HAP-1 (cell line): ENCODE results near the gene CDK5RAP3.
"Not testable (repeated sequence)": the region's sequence is repeated elsewhere in the genome, so short reads cannot be mapped to it uniquely, and the experiment has no call there.

ENCODE experiments used
- DNase-seq, 2 experiments: peaks; one replicate each; pipeline ENCODE4 v3.0.0-alpha.2; 2016 to 2020; ENCODE audit warnings: low spot score in 2 of 2
- H3K27me3 ChIP-seq: fragments of 250-450 bp; sonication (Bioruptor Pico); 2 replicates; pipeline ENCODE4 v1.5.1; 2020; ENCODE audit warnings: low read depth, mild to moderate bottlenecking, moderate library complexity
- H3K36me3 ChIP-seq: fragments of 250-450 bp; sonication (Bioruptor Pico); replicated peaks from 2 replicates; pipeline ENCODE4 v1.5.1; 2020; ENCODE audit warnings: mild to moderate bottlenecking
- H3K4me1 ChIP-seq: fragments of 250-450 bp; sonication (Bioruptor Pico); 2 replicates; pipeline ENCODE4 v1.5.1; 2020; ENCODE audit warnings: mild to moderate bottlenecking
- H3K4me3 ChIP-seq: fragments of 250-450 bp; sonication (Bioruptor Pico); 2 replicates; pipeline ENCODE4 v1.5.1; 2020; ENCODE audit warnings: mild to moderate bottlenecking, moderate library complexity
- H3K9me3 ChIP-seq: fragments of 250-450 bp; sonication (Bioruptor Pico); 2 replicates; pipeline ENCODE4 v1.5.1; 2020; ENCODE audit warnings: mild to moderate bottlenecking, moderate library complexity
- in situ Hi-C: fragments of 300-500 bp; cut with MboI; formaldehyde crosslinking; loops from 3 replicates; pipeline ENCODE4 v1.14.3; 2020; ENCODE audit warnings: low sequenced_read_pairs, inconsistent platforms, mixed read lengths

CDK5RAP3 gene

GRCh38 chr17:47970725-47971499 is at the start of gene CDK5RAP3:
Gene CDK5RAP3 (plus strand): TSS chr17:47971113. CDS start chr17:47971147, 34 bp downstream.
- peak; percentile 98 to 100 for DNase-seq
- in situ Hi-C loops, result no loop called here

GRCh38 chr17:47924785-47925677 is 45.9 kb upstream of the CDK5RAP3 start:
- H3K9me3 ChIP-seq, result no peaks in the 10 kb centered on the region
- H3K4me1 ChIP-seq, result no peaks in the 10 kb centered on the region
- H3K4me3 ChIP-seq, result no peak overlapping the region
- in situ Hi-C loops, result no loop called here
- H3K27me3 ChIP-seq, result no peaks in the 10 kb centered on the region
- no peak for DNase-seq
- peaks cover 25% of the 10 kb centered on the region for H3K36me3 ChIP-seq

More at GRCh38 chr17:47970725-47971499, at the start of gene CDK5RAP3:
- peaks cover 29% of the 10 kb centered on the region for H3K36me3 ChIP-seq
- H3K9me3 ChIP-seq, result no peaks in the 10 kb centered on the region
- H3K27me3 ChIP-seq, result no peaks in the 10 kb centered on the region
- H3K4me1 ChIP-seq, result peaks cover 6% of the 10 kb centered on the region
- H3K4me3 ChIP-seq, result peak within 1 kb of the TSS; percentile 56

GRCh38 chr17:47925678-47925988 is 45.3 kb upstream of the CDK5RAP3 start:
- in situ Hi-C loops, result no loop called here
- Histone ChIP-seq H3K9me3 (no peaks in the 10 kb centered on the region), H3K36me3 (peaks cover 25% of the 10 kb centered on the region)

GRCh38 chr17:47927821-47928400 is 43.0 kb upstream of the CDK5RAP3 start:
- no peak overlapping the region for H3K4me3 ChIP-seq
- no peak for DNase-seq
- no peaks in the 10 kb centered on the region for H3K27me3 ChIP-seq
- H3K36me3 ChIP-seq, result peaks cover 24% of the 10 kb centered on the region
- no peaks in the 10 kb centered on the region for H3K4me1 ChIP-seq
- in situ Hi-C loops, result no loop called here
- H3K9me3 ChIP-seq, result no peaks in the 10 kb centered on the region

More at GRCh38 chr17:47925678-47925988, 45.3 kb upstream of the CDK5RAP3 start:
- Histone ChIP-seq H3K4me3 (no peak overlapping the region), H3K4me1 (no peaks in the 10 kb centered on the region), H3K27me3 (no peaks in the 10 kb centered on the region)
- DNase-seq, result no peak

GRCh38 chr17:47928415-47928814 is 42.5 kb upstream of the CDK5RAP3 start:
- Histone ChIP-seq H3K4me1 (no peaks in the 10 kb centered on the region), H3K4me3 (no peak overlapping the region), H3K36me3 (peaks cover 19% of the 10 kb centered on the region), H3K27me3 (no peaks in the 10 kb centered on the region), H3K9me3 (no peaks in the 10 kb centered on the region)
- in situ Hi-C loops, result no loop called here
- no peak for DNase-seq

GRCh38 chr17:47929218-47930000 is 41.5 kb upstream of the CDK5RAP3 start:
- in situ Hi-C loops, result no loop called here
- Histone ChIP-seq H3K27me3 (no peaks in the 10 kb centered on the region), H3K9me3 (no peaks in the 10 kb centered on the region), H3K4me3 (no peak overlapping the region), H3K36me3 (peaks cover 15% of the 10 kb centered on the region), H3K4me1 (no peaks in the 10 kb centered on the region)
- DNase-seq, result no peak

- in situ Hi-C loops, result no loop called here
- no peak overlapping the region for H3K4me3 ChIP-seq
- no peaks in the 10 kb centered on the region for H3K9me3 ChIP-seq
- peaks cover 4% of the 10 kb centered on the region; the same call in 1 of the 2 replicates for H3K36me3 ChIP-seq
- H3K4me1 ChIP-seq, result no peaks in the 10 kb centered on the region
- H3K27me3 ChIP-seq, result no peaks in the 10 kb centered on the region
- DNase-seq, result no peak
Measured at GRCh38 chr17:47931848-47932247, 39.1 kb upstream of the CDK5RAP3 start.

GRCh38 chr17:47934856-47935255 is 36.1 kb upstream of the CDK5RAP3 start:
- no peaks in the 10 kb centered on the region for H3K27me3 ChIP-seq
- peaks cover 8% of the 10 kb centered on the region for H3K4me1 ChIP-seq
- H3K36me3 ChIP-seq, result no peaks in the 10 kb centered on the region
- in situ Hi-C loops, result no loop called here
- no peak overlapping the region for H3K4me3 ChIP-seq
- H3K9me3 ChIP-seq, result no peaks in the 10 kb centered on the region
- no peak for DNase-seq

GRCh38 chr17:47935468-47935867 is 35.4 kb upstream of the CDK5RAP3 start:
- DNase-seq, in situ Hi-C loops, H3K36me3 ChIP-seq, H3K27me3 ChIP-seq, H3K9me3 ChIP-seq, H3K4me1 ChIP-seq, H3K4me3 ChIP-seq: not testable (repeated sequence)

GRCh38 chr17:47935961-47936360 is 35.0 kb upstream of the CDK5RAP3 start:
- no peak overlapping the region for H3K4me3 ChIP-seq
- H3K36me3 ChIP-seq, result no peaks in the 10 kb centered on the region
- H3K9me3 ChIP-seq, result no peaks in the 10 kb centered on the region
- in situ Hi-C loops, result no loop called here
- no peaks in the 10 kb centered on the region for H3K27me3 ChIP-seq
- DNase-seq, result no peak
- H3K4me1 ChIP-seq, result peaks cover 10% of the 10 kb centered on the region

- peaks cover 21% of the 10 kb centered on the region for H3K4me1 ChIP-seq
- no peak for DNase-seq
- in situ Hi-C loops, result no loop called here
- no peaks in the 10 kb centered on the region for H3K9me3 ChIP-seq
- H3K27me3 ChIP-seq, result no peaks in the 10 kb centered on the region
- no peak overlapping the region for H3K4me3 ChIP-seq
- no peaks in the 10 kb centered on the region for H3K36me3 ChIP-seq
Measured at GRCh38 chr17:47937941-47938340, 33.0 kb upstream of the CDK5RAP3 start.

GRCh38 chr17:47941246-47942095 is 29.4 kb upstream of the CDK5RAP3 start, which contains the start of gene PNPO:
Gene PNPO (plus strand): TSS chr17:47941571. CDS start chr17:47941676, 105 bp downstream.
- Histone ChIP-seq H3K9me3 (no peaks in the 10 kb centered on the region), H3K4me1 (peaks cover 21% of the 10 kb centered on the region), H3K27me3 (no peaks in the 10 kb centered on the region), H3K4me3 (peak within 1 kb of the TSS; percentile 68), H3K36me3 (peaks cover 25% of the 10 kb centered on the region)
- peak; percentile 95 to 99 for DNase-seq
- in situ Hi-C loops, result no loop called here
